H54 (cell line): ENCODE measurements around the gene CRYZ.
"Not testable (repeated sequence)": the region's sequence is repeated elsewhere in the genome, so short reads cannot be mapped to it uniquely, and the experiment has no call there.

Experiments
- DNase-seq: peaks from one replicate; pipeline ENCODE4 v3.0.0; 2011; ENCODE audit warnings: low spot score, mixed read lengths; ENCODE audit not compliant: insufficient read length
- FAIRE-seq: peaks from 3 replicates; lab custom pipeline; 2011; peaks lifted over from hg19 to GRCh38; lab: Jason Lieb, UNC
- POLR2A ChIP-seq: IDR thresholded peaks from 2 replicates; pipeline ENCODE4 v1.6.1; 2011; ENCODE audit warnings: low read depth, mild to moderate bottlenecking, low read length

CRYZ gene

DNA sequence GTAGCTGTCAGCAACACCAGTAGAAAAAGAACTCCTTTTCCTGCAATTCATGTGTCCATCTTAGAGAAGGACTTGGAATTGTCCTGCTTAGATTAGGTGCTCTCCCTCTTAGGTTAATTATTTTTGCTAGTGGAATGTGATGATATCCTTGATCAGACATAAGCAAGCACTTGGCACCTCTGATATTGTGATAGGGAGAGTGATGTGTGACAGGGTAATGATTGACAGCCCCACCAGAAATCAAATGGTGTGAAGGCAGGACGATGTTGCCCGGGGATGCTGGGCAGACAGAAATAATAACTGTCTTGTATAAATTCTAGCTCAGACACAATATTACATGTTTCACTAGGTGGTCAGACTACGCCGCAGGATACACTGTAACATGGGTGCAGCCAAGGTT, 4.5 kb upstream of the CRYZ start:
- TF ChIP-seq POLR2A = no peak
- no peak for FAIRE-seq

DNA sequence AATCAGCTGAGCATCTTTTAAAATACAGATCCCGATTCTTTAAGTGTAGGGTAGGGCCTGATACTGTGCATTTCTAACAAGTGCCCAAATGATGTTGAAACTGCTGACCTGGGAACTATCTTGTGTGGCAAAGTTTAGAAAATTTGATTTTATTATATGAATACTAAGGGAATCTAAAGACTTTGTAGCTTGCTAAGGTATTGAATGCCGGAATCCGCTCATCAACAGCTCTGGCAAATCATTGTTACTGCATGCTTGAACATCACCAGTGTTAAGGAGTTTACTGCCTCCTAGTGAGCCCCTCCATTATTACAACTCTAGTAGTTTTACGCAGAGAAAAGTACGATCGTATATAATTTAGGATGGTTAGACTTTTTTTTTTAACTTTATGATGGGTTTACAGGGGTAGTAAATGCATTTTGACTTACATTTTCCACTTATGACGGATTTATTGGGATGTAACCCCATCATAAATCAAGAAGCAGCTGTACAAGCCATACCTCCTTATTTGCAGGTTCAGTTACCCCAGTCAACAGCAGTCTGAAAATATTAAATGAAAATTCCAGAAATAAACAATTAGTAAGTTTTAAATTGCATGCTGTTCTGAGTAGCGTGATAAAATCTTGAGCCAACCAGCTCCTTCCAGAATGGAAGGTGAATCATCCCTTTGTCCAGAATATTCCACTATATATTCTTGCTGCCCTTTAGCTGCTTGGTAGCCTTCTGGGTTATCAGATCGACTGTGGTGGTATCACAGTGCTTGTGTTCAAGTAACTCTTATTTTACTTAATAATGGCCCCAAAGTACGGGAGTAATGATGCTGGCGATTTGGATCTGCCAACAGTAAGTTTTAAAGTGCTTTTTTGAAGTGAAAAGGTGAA, 994 bp upstream of the CRYZ start:
- no peak for TF ChIP-seq POLR2A
- FAIRE-seq (peak; percentile 27), DNase-seq (peak; percentile 16)

More for the DNA sequence above, 4.5 kb upstream of the CRYZ start:
- no peak for DNase-seq

DNA sequence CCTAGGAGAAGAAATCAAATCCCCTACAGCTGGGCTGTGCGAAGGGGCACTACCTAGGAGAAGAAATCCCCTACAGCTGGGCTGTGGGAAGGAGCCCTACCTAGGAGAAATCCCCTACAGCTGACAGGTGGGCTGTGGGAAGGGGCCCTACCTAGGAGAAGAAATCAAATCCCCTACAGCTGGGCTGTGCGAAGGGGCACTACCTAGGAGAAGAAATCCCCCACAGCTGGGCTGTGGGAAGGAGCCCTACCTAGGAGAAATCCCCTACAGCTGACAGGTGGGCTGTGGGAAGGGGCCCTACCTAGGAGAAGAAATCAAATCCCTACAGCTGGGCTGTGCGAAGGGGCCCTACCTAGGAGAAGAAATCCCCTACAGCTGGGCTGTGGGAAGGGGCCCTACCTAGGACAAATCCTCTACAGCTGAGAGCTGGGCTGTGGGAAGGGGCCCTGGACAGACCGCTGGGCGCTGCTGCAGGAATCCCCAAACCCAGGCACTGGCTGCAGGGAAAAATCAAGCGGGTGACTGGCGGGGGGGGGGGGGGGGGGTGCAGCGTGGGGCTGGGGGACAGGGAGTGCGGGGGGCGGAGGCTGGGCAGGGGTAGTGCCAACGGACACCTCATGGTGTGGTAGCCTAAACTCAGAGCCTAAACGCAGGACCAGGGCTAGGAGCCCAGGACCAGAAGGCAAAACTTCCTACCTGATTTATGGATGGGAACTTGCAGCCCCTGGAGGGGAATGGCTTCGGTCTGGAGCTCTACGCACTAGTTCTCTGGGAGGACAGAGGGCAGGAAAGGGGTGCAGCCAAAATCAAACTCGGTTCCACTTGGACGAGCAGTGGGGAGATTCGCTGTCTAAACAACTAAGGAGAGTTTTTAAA, 541 bp downstream of the CRYZ start:
- DNase-seq = peak; percentile 15
- FAIRE-seq = not testable (repeated sequence)

DNA sequence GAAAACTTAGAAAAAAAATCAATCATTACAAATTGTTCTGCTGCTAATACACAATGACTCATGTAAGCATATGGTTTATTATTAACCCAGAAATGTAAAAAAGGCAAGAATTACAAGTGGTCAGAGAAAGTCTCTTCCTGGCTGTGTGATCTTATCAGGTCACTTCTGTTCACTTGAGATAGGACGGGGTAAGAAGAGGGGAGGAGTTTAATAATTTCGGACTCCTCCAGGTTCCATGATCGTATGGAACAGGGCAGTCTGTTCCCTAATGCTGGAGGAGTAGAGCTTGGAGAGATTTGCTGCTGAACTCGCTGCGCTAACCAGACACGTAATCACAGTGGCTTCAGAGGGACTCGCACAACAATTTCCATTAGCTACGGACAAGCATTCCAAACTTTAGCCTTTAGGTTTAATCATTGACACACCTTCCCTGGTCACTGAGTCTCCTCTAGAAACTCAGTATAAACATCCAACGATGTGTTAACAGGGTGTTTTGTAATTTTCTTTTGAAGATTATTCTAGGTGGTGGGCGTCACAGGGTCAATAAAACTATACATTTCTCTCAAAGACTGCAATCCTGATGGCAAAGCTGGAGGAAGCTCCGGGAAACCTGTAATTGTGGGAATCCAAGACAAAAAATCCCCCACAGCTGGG, 1.3 kb downstream of the CRYZ start:
- FAIRE-seq (no peak), DNase-seq (no peak)
- TF ChIP-seq POLR2A = no peak

DNA sequence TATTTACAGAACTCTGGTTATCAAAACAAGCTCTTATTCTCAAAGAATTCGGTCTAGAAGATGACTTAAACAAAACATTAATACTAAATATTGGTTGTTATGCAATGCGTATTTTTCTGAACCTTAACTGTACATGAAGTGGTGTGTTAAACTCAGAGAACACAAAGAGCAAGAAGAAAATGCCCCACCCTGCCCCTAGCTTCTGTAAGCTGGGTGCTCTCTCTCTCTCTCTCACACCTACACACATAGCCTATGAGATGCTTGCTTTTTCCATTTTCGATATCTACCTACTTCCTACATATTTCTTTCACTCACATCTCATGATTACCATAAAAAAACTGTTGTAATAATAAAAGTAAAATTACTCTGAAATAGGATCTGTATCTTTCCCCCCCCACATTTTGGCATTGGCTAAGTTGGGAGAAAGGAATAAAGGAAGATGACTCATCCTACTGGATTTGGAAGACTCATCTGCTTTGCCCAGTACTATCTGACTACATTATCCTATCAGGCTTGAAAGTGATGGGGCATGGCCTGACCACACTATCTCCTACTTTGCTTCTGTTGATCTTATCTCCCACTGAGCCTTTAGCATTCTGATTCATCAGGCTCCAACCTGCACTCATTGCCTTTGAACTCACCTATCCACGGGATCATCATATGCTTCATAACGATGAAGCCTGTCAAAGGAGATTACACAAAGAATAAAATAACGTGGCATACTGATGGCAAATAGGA, 2.9 kb downstream of the CRYZ start:
- TF ChIP-seq POLR2A = no peak
- peak; percentile 7 for DNase-seq
- FAIRE-seq = peak; percentile 73

DNA sequence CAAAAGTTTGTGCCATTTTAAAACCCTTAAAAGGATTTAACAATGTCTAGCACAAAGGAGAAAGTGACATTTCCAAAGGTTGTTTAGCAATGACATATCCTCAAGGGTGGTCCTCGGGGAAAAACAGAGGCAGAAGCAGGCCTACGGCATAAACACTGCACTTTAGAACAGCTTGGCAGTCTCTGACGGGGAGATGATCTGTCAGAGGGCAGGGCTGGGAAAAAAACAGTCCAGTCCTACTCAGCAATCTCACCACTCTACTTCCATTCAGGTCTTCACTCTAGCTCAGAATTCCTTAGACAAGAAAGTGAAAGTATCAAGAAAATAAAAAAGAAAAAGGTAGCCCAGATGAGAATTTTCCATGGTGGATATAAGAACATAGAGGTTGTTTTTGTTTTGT, 4.1 kb downstream of the CRYZ start:
- no peak for TF ChIP-seq POLR2A
- no peak for DNase-seq

DNA sequence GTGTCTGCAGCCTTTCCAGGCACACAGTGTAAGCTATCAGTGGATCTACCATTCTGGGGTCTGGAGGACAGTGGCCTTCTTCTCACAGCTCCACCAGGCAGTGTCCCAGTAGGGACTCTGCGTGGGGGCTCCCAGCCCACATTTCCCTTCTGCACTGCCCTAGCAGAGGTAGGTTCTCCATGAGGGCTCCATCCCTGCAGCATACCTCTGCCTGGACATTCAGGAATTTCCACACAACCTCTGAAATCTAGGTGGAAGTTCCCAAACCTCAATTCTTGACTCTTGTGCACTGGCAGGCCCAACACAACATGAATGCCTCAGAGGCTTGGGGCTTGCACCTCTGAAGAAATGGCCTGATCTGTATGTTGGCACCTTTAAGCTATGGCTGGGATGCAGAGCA, 6.8 kb downstream of the CRYZ start:
- FAIRE-seq = no peak
- no peak for TF ChIP-seq POLR2A
- no peak for DNase-seq

More for the DNA sequence above, 4.1 kb downstream of the CRYZ start:
- no peak for FAIRE-seq

DNA sequence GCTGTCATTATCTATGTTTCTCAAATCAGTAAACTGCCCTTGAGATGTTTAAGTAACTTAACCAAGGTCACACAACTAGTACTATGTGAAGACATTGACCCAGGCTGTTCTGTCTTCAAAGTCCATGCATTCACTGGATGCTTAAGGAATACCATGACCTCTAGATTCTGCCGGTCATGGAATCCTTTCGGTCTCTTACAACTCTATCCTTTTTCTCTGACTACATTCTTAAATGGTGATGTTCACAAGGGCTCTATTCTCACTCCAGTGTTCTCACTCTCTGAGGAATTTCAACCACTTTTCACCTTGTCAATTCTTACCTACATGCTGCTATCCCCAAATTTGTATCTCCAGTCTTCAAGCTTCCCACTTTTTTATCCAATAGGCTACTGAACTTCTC, 15.2 kb downstream of the CRYZ start:
- TF ChIP-seq POLR2A = no peak
- DNase-seq (no peak), FAIRE-seq (no peak)

DNA sequence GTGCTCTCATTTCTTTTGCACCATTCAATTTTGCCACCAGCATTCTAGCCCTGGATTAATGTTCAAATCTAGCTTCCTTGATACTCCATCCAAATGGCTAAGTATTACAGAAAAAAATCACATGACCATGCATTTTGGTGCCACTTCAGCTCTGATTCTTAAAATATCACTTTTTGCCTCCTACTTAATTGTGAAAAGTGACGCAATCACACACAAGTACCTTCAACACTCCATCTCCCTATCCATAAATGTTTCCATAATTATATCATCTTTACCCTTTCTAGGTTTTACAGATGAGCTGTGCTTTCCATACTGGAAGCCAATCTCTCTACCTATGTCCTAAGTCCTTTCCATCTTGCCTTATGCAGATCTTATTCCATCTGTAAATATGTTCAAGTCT, 16.0 kb downstream of the CRYZ start:
- no peak for DNase-seq
- no peak for FAIRE-seq
- no peak for TF ChIP-seq POLR2A

DNA sequence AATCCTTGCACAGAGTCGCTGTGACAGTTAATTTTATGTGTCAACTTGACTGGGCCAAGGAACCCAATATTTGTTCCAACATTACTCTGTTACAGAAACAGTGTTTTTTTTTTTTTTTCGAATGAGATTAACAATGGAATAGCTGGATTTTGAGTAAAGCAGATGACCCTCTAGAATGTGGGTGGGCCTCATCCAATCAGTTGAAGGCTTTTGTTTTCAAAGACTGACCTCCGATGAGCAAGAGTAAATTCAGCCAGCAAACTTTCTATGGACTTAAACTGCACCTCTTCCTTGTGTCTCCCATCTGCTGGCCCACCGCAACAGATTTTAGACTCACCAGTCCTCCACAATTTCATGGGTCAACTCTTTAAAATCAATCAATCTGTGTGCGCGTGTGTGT, 17.0 kb downstream of the CRYZ start:
- no peak for TF ChIP-seq POLR2A
- FAIRE-seq = no peak
- DNase-seq = no peak

DNA sequence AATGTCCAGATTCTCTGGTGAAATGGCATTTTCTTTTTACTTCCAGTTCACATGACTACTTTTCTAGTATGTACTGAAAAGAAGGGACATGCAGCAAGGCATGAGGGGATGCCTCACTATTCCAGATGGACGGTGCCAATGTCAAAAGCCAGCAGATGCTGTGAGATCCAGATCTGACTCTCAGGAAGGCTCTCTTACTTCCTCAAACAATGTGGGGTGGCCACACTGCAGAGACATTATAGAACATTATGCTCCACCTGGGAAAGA, 17.7 kb downstream of the CRYZ start:
- DNase-seq = no peak
- TF ChIP-seq POLR2A = no peak
- FAIRE-seq = no peak

DNA sequence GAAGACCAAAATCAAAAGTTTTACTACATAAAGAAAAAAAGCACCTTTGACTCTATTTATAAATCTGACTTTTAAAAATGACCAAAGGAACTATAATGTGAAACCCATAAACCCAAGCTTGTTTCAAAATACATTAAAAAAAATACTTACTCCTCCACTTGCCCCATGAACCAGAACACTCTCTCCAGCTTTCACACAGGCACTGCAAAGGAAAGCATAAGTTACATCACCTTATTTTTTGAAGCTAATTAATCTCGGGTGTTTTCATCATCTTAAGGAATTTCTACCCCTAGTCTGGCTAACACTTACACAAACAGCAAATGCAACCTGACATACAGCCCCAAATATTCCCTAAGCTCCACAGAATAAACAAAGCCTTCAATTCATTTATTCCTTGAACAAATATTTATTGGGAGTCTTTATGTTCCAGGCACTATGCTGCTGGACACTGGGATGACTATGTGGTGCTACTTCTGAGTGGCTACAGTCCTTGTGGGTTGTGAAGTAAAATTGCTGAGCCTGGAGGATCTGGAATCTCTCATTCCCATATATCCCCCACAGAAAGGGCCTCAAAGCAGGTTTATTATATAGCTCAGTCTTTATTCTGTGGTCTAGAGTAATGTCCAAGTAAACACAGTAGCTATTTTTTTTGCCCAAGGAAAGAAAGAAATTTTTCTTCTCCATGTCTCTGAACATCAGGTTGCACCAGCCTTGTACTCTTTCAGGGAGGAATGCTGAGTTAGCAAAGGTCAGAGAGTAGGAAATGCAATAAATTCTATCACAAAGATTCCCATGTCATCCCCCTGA, 18.2 kb downstream of the CRYZ start:
- FAIRE-seq (no peak), DNase-seq (no peak)
- TF ChIP-seq POLR2A = no peak

DNA sequence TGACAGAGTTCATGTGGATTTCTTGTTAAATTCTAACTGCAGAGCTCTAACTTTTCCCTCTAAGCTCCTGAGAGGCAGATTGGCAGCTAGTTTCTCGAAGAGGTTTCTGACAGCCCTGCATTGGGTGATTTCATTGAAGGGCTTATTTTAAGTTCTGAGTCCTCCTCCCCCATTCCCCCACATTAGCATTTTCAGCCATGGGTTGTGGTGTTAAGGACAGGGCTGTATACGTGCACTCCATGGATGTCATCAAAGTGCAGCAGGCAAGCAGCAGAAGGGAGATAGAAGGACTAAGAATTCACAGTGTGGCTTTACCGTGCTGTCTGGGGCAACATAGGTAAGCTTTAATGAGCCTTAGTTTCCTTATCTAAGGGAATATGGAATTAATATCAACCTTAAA, 19.0 kb downstream of the CRYZ start:
- no peak for TF ChIP-seq POLR2A
- DNase-seq (no peak), FAIRE-seq (no peak)

DNA sequence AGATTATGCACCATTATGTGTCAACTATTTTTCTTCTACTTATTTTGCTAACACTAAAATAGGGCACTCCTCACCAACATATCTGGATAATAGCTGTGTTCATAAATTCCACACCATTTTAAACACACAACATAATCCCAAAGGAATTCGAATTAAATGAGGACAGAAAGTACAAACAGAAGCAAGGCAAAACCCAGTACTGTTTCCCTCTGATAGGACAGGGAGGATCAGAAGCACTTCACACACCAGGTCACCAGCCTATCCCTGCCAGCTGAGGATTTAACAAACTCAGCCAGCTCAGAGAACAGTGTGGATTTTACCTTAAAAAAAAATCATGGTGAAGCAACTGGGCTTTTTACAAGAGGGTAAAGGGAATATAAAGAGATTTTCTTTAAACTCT, 20.0 kb downstream of the CRYZ start:
- TF ChIP-seq POLR2A = no peak
- FAIRE-seq = no peak
- no peak for DNase-seq
